Prostate gland (tissue), 2 donors: ENCODE data around the gene GALNTL6.
"Not testable (repeated sequence)": the region's sequence is repeated elsewhere in the genome, so short reads cannot be mapped to it uniquely, and the experiment has no call there.

ENCODE experiments used
- CTCF ChIP-seq, 4 experiments: fragments of 200-600 bp in 2 of 4; fragments of 450-650 bp in 2 of 4; sonication (generic) in 2 of 4; IDR thresholded peaks; 1 replicate in 3 of 4; 2 replicates in 1 of 4; pipeline ENCODE4 v1.5.1; 2016 to 2019; ENCODE audit warnings: antibody characterized with exemption in 4 of 4, mild to moderate bottlenecking in 2 of 4, moderate library complexity in 2 of 4
- POLR2A ChIP-seq: fragments of 450-650 bp; IDR thresholded peaks from one replicate; pipeline ENCODE4 v1.6.1; 2016; ENCODE audit warnings: antibody characterized with exemption, mild to moderate bottlenecking
- POLR2AphosphoS5 ChIP-seq: sonication (generic); formaldehyde crosslinking; IDR thresholded peaks from one replicate; pipeline ENCODE4 v1.6.1; 2017; ENCODE audit warnings: antibody characterized with exemption

GRCh38 chr4:172977491-172978041, 1164.4 kb downstream of the GALNTL6 start:
- TF ChIP-seq CTCF (IDR thresholded peaks at IDR 0.05); POLR2A; POLR2AphosphoS5: not testable (repeated sequence)
